ENCODE measurements around the gene CYB5RL. TPM values are rescaled to one million over a fixed set of nuclear protein-coding genes. Genes with fewer than 3 reads are reported as not detected.

CYB5RL gene
- total RNA-seq, 4 donors from 2014 or later: 1.3 to 11.6 (median 6.6) TPM

DNA sequence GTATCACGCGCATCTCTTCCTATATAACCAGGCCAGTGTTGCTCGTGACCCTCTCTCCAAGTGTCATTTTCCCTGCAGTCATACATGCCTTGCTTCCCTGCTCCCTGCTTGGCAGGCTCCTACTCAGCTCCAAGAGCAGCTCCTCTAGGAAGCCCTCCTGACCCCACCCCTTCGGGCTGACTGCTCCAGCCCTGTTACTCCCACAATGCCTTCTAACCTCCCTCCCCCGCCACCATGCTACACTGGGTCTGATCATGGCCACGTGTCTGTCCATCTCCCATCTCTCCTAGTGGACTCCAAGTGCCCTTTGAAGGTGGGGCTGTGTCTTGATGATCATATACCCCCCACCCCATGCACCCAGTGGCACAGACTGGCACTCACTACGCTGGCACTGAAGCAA is 44.8 kb upstream of the CYB5RL start:
- Histone ChIP-seq H3K9me3 (no peaks in the 10 kb centered on the region), H3K27ac (no peak overlapping the region), H3K36me3 (no peaks in the 10 kb centered on the region), H3K4me1 (no peaks in the 10 kb centered on the region), H3K4me3 (no peak overlapping the region), H3K27me3 (no peaks in the 10 kb centered on the region)
- no peak for TF ChIP-seq POLR2A (IDR thresholded peaks at IDR 0.05)
- TF ChIP-seq, protein P1, sequence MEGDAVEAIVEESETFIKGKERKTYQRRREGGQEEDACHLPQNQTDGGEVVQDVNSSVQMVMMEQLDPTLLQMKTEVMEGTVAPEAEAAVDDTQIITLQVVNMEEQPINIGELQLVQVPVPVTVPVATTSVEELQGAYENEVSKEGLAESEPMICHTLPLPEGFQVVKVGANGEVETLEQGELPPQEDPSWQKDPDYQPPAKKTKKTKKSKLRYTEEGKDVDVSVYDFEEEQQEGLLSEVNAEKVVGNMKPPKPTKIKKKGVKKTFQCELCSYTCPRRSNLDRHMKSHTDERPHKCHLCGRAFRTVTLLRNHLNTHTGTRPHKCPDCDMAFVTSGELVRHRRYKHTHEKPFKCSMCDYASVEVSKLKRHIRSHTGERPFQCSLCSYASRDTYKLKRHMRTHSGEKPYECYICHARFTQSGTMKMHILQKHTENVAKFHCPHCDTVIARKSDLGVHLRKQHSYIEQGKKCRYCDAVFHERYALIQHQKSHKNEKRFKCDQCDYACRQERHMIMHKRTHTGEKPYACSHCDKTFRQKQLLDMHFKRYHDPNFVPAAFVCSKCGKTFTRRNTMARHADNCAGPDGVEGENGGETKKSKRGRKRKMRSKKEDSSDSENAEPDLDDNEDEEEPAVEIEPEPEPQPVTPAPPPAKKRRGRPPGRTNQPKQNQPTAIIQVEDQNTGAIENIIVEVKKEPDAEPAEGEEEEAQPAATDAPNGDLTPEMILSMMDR (IDR thresholded peaks at IDR 0.05): no peak
- DNase-seq: no peak
- intact Hi-C loops (cut with DNase I; ENCODE audit: low total_unique reads): no loop called here

- no peaks in the 10 kb centered on the region for H3K4me1 ChIP-seq
- H3K4me3 ChIP-seq: no peak overlapping the region
- no peaks in the 10 kb centered on the region for H3K9me3 ChIP-seq
- intact Hi-C loops (cut with DNase I; ENCODE audit: low total_unique reads): no loop called here
- DNase-seq: no peak
- H3K27me3 ChIP-seq: no peaks in the 10 kb centered on the region
- H3K27ac ChIP-seq: no peak overlapping the region
- TF ChIP-seq, protein P1 (IDR thresholded peaks at IDR 0.05): no peak
- TF ChIP-seq POLR2A (IDR thresholded peaks at IDR 0.05): no peak
- no peaks in the 10 kb centered on the region for H3K36me3 ChIP-seq
These were observed 43.2 kb upstream of the CYB5RL start for GRCh38 chr1:54243022-54243421.

DNA sequence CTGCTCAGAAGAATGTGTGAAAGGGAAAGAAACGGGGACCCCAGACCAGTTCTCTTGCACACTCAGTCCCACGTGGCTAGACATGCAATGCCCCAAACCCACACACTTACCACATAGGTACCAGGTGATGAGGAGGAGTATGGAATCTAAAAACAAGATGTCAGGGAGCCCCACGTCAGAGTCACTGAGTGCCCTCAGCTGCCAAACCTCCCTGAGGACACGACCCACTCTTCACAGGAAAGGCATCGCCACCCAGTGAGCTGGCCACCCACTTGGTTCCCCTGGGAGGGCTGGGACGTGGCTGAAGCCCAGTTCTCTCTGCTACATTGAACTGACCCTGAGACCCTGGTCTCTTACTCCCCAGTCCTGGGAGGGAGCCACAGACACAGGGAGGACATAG is 41.5 kb upstream of the CYB5RL start:
- H3K9me3 ChIP-seq: no peaks in the 10 kb centered on the region
- H3K4me3 ChIP-seq: no peak overlapping the region
- intact Hi-C loops (cut with DNase I; ENCODE audit: low total_unique reads): no loop called here
- H3K27me3 ChIP-seq: no peaks in the 10 kb centered on the region
- no peak overlapping the region for H3K27ac ChIP-seq
- H3K36me3 ChIP-seq: no peaks in the 10 kb centered on the region
- H3K4me1 ChIP-seq: no peaks in the 10 kb centered on the region
- DNase-seq: no peak
- TF ChIP-seq, protein P1 (IDR thresholded peaks at IDR 0.05): no peak
- no peak for TF ChIP-seq POLR2A (IDR thresholded peaks at IDR 0.05)

GRCh38 chr1:54240741-54241335 is 41.0 kb upstream of the CYB5RL start:
- Histone ChIP-seq H3K4me3 (no peak overlapping the region), H3K36me3 (no peaks in the 10 kb centered on the region), H3K9me3 (no peaks in the 10 kb centered on the region), H3K27ac (no peak overlapping the region), H3K27me3 (no peaks in the 10 kb centered on the region), H3K4me1 (no peaks in the 10 kb centered on the region)
- intact Hi-C loops (cut with DNase I; ENCODE audit: low total_unique reads): no loop called here
- DNase-seq: no peak
- TF ChIP-seq, protein P1 (IDR thresholded peaks at IDR 0.05): no peak
- no peak for TF ChIP-seq POLR2A (IDR thresholded peaks at IDR 0.05)

- Histone ChIP-seq H3K27ac (peak overlapping the region in 1 of 2 donors; percentile 22), H3K36me3 (no peaks in the 10 kb centered on the region)
These were observed 39.8 kb upstream of the CYB5RL start for GRCh38 chr1:54239631-54240031.

More at GRCh38 chr1:54239631-54240031, 39.8 kb upstream of the CYB5RL start:
- H3K27me3 ChIP-seq: no peaks in the 10 kb centered on the region
- H3K9me3 ChIP-seq: no peaks in the 10 kb centered on the region
- H3K4me3 ChIP-seq: no peak overlapping the region
- intact Hi-C loops (cut with DNase I; ENCODE audit: low total_unique reads): no loop called here
- DNase-seq: peak in 1 of 2 donors; percentile 49
- TF ChIP-seq, protein P1 (IDR thresholded peaks at IDR 0.05): no peak
- TF ChIP-seq POLR2A (IDR thresholded peaks at IDR 0.05): no peak
- H3K4me1 ChIP-seq: no peaks in the 10 kb centered on the region
